BJ (cell line): ENCODE results near the gene MAMSTR. TPM values are rescaled to one million over a fixed set of nuclear protein-coding genes. Genes with fewer than 3 reads are reported as not detected.
"Not testable (repeated sequence)": the region's sequence is repeated elsewhere in the genome, so short reads cannot be mapped to it uniquely, and the experiment has no call there.

Source experiments
- CTCF ChIA-PET: fragments of 350-600 bp; formaldehyde crosslinking; extraction: SDS; loops from one replicate; lab custom pipeline; 2021; ENCODE audit warnings: antibody characterized with exemption, inconsistent platforms; lab: Yijun Ruan, JAX
- POLR2A ChIA-PET: fragments of 300-600 bp; sonication (Branson Sonifier 250); formaldehyde crosslinking; extraction: SDS; loops from one replicate; lab custom pipeline; 2021; ENCODE audit warnings: antibody characterized with exemption; lab: Charles Lee
- DNase-seq: peaks from one replicate; pipeline ENCODE4 v3.0.0-alpha.2; 2011; ENCODE audit warnings: low read depth
- H3K27me3 ChIP-seq: 2 replicates; pipeline ENCODE4 v1.6.0; 2011; ENCODE audit warnings: low read length; ENCODE audit not compliant: control insufficient read depth, insufficient read depth
- H3K36me3 ChIP-seq: 2 replicates; pipeline ENCODE4 v1.5.1; 2011; ENCODE audit warnings: low read length; ENCODE audit not compliant: control insufficient read depth, insufficient read depth
- H3K4me3 ChIP-seq: 2 replicates; pipeline ENCODE4 v1.5.1; 2011; ENCODE audit warnings: low read depth, mild to moderate bottlenecking, control low read depth, low read length
- CTCF ChIP-seq: IDR thresholded peaks from 2 replicates; pipeline ENCODE4 v1.5.1; 2011; ENCODE audit warnings: low read depth, mild to moderate bottlenecking, control low read depth, inconsistent platforms, low read length, moderate library complexity; ENCODE audit not compliant: insufficient read depth
- polyA plus RNA-seq: library from polyadenylated mRNA; depleted of rRNA; stranded (reverse); fragments of >200 nt; gene quantifications from 2 replicates; pipeline ENCODE4 v1.2.3, GENCODE V29; 2011

The MAMSTR gene
- polyA plus RNA-seq, 1 experiment = 1.5 TPM

- no peak for TF ChIP-seq CTCF
- no peaks in the 10 kb centered on the region for H3K36me3 ChIP-seq
- H3K4me3 ChIP-seq = no peak overlapping the region
- CTCF ChIA-PET = no interaction called here
- H3K27me3 ChIP-seq = no peaks in the 10 kb centered on the region
- no peak for DNase-seq
- POLR2A ChIA-PET = no interaction called here
Measured at GRCh38 chr19:48718711-48719231, 754 bp downstream of the MAMSTR start.

- DNase-seq, H3K4me3 ChIP-seq, H3K36me3 ChIP-seq, CTCF ChIA-PET, POLR2A ChIA-PET, H3K27me3 ChIP-seq: not testable (repeated sequence)
Measured at GRCh38 chr19:48718106-48718505, 1.4 kb downstream of the MAMSTR start.

- H3K36me3 ChIP-seq = no peaks in the 10 kb centered on the region
- TF ChIP-seq CTCF = no peak
- ChIA-PET CTCF (interaction anchor here (0.5 to 1.3 kb wide), 5 partner anchors 11 to 108 kb away, joined by 3 to 6 read pairs (median 4); partner anchors contain the start of genes CA11 and IZUMO1), POLR2A (interaction anchor here (0.6 kb wide), 1 partner anchor 8 kb away, joined by 4 read pairs; no protein-coding TSS in a partner anchor)
- H3K4me3 ChIP-seq = peak overlapping the region; percentile 22
- H3K27me3 ChIP-seq = no peaks in the 10 kb centered on the region
- DNase-seq = no peak
Measured at GRCh38 chr19:48716562-48717291, 2.8 kb downstream of the MAMSTR start.

GRCh38 chr19:48715681-48716171, 3.8 kb downstream of the MAMSTR start:
- ChIA-PET CTCF (interaction anchor here (0.5 to 1.3 kb wide), 5 partner anchors 24 to 109 kb away, joined by 3 to 6 read pairs (median 3); partner anchors contain the start of genes CA11 and IZUMO1), POLR2A (interaction anchor here (0.6 kb wide), 1 partner anchor 489 kb away, joined by 3 read pairs; no protein-coding TSS in a partner anchor)
- peak overlapping the region; percentile 48 for H3K4me3 ChIP-seq
- H3K27me3 ChIP-seq = no peaks in the 10 kb centered on the region
- peak; percentile 14 for DNase-seq
- no peak for TF ChIP-seq CTCF
- H3K36me3 ChIP-seq = no peaks in the 10 kb centered on the region

GRCh38 chr19:48714759-48715675, 4.5 kb downstream of the MAMSTR start:
- CTCF ChIA-PET = interaction anchor here (0.6 to 4.4 kb wide), 6 partner anchors 24 to 121 kb away, joined by 3 to 22 read pairs (median 4); partner anchors contain the start of genes CA11 and HSD17B14
- H3K4me3 ChIP-seq = peak overlapping the region; percentile 48
- no peak for TF ChIP-seq CTCF
- no peaks in the 10 kb centered on the region for H3K36me3 ChIP-seq
- no peak for DNase-seq
- H3K27me3 ChIP-seq = no peaks in the 10 kb centered on the region
- POLR2A ChIA-PET = interaction anchor here (0.6 kb wide), 1 partner anchor 264 kb away, joined by 23 read pairs; no protein-coding TSS in a partner anchor
